A673 (cell line): ENCODE data around the gene TRIP13.
"Not testable (repeated sequence)": the region's sequence is repeated elsewhere in the genome, so short reads cannot be mapped to it uniquely, and the experiment has no call there.

Experiments
- EZH2 ChIP-seq: fragments of 200-600 bp; sonication (generic); IDR thresholded peaks from 2 replicates; pipeline ENCODE4 v1.6.1; 2017; ENCODE audit warnings: borderline replicate concordance, low read depth, mild to moderate bottlenecking, mixed read lengths, antibody characterized with exemption, low read length; ENCODE audit not compliant: poor library complexity, severe bottlenecking
- TF ChIP-seq, protein P1 (sequence below): fragments of 300-800, 200-600 bp; sonication (generic); conservative IDR thresholded peaks from 2 replicates; pipeline ENCODE4 v1.5.1; 2017; ENCODE audit warnings: low read depth, mild to moderate bottlenecking, antibody characterized with exemption, low read length, moderate library complexity, mixed read lengths

DNA sequence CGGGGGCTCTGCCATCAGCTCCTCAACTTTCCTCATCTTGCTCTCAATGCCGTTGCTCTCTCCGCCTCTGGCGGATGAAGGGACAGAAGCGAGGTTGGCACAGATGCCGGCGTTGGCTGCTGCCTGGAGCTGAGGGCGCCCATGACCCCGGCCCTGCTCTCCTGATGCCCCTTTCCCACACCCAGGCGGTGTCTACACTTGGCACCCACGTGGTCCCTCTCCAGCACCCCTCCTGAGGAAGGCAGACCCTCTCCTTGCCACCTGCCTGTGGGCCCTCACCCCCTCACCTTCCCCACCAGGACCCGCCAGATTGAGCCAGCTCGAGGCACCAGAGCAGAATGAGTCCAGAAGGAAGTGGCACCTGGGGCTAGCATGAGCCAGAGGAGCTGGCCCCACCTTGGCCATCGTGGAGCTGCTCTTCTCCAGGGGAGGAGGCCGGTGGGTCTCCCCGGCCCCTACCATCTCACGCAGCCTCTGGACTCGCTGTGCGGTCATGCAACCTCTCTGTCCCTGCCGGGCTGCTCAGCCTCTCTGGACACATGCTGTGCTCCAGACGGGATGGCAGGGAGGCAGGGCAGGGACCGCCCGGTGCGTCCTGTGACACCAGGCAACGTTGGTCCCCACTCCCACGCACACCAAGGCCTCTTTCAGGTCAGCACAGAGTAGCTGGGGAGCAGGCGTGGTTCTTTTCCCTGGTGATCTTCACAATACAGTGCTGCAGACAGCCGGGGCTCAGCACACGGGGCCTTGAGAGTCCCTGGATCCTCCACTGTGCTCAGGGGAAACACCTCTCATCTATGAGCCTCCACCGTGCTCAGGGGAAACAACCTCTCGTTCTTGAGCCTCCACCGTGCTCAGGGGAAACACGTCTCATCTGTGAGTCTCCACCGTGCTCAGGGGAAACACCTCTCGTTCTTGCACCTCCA lies 46.7 kb upstream of the TRIP13 start:
- not testable (repeated sequence) for TF ChIP-seq EZH2
- TF ChIP-seq, protein P1, sequence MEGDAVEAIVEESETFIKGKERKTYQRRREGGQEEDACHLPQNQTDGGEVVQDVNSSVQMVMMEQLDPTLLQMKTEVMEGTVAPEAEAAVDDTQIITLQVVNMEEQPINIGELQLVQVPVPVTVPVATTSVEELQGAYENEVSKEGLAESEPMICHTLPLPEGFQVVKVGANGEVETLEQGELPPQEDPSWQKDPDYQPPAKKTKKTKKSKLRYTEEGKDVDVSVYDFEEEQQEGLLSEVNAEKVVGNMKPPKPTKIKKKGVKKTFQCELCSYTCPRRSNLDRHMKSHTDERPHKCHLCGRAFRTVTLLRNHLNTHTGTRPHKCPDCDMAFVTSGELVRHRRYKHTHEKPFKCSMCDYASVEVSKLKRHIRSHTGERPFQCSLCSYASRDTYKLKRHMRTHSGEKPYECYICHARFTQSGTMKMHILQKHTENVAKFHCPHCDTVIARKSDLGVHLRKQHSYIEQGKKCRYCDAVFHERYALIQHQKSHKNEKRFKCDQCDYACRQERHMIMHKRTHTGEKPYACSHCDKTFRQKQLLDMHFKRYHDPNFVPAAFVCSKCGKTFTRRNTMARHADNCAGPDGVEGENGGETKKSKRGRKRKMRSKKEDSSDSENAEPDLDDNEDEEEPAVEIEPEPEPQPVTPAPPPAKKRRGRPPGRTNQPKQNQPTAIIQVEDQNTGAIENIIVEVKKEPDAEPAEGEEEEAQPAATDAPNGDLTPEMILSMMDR = not testable (repeated sequence)
